Heart left ventricle (tissue), 13 donors: ENCODE data around the gene TBC1D10B.

Experiments used
- POLR2A ChIP-seq, 2 donors: fragments of 450-650 bp; IDR thresholded peaks; one replicate each; pipeline ENCODE4 v1.6.1; 2017; ENCODE audit warnings: antibody characterized with exemption in 2 of 2, mild to moderate bottlenecking in 2 of 2, moderate library complexity in 2 of 2
- TF ChIP-seq, protein P1 (sequence below), 12 donors: fragments of 200-600 bp; sonication (generic) in 4 of 12; IDR thresholded peaks; one replicate each; pipeline versions ENCODE4 v1.5.0 to v1.8.0; 2018 to 2022; ENCODE audit warnings: antibody characterized with exemption in 12 of 12, mild to moderate bottlenecking in 5 of 12
- donor health status: ischemic (EF 13 %, LVEDD 7.1; RV severe dilation, severe dysfunction).
- donor health status: DM: no; HTN: yes; CAD: no.
- donor health status: DM: no; HTN: no; CAD: no.
- donor health status: ischemic (EF 25% LVEDD 6.9; RV normal size, moderate dysfunction).
- donor health status: ischemic (EF 25% LVEDD 5.7; RV mildly dilated, moderate dysfunction).
- donor health status: ischemic (EF 35%, LVEDD 5.7; RV mildly dilated, moderate dysfunction).
- donor health status: nonischemic (EF 11% LVEDD 7.7; RV severe dilation, severe dysfunction).
- donor health status: DM: yes; HTN: yes; CAD: no.
- donor health status: PGD.
- donor health status: ischemic (EF 29% LVEDD 5.4; RV normal size, mild dysfunction).
- donor health status: nonischemic (EF 23%, LVEDD 6.1; RV moderate dilation, normal function).

DNA sequence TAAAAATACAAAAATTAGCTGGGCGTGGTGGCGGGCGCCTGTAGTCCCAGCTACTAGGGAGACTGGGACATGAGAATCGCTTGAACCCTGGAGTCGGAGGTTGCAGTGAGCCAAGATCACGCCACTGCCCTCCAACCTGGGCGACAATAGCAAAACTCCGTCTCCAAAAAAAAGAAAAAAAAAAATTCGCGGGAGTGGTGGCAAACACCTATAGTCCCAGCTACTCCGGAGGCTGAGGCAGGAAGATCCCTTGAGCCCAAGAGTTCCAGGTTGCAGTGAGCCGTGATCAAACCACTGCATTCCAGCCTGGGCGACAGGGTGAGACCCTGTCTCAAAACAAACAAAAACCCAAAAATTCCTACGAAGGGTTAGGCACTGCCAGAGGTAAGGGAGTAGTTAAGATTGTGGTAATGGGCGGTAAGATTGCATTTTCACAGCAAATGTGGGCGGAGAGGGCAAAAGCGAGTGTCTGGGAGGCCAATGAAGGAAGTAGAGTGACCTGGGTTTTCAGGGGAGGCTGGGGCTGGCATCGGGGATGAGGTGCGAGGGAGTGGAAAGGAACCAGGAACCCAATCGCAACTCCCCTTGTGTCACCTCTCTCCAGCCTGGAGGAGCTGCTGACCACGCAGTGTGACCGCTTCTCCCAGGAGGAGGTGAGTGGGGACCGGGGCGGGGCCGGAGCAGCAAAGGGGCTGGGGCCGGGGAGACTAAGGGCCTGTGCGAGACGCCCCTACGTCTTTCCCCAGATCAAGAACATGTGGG lies 6.9 kb upstream of the TBC1D10B start:
- TF ChIP-seq, protein P1, sequence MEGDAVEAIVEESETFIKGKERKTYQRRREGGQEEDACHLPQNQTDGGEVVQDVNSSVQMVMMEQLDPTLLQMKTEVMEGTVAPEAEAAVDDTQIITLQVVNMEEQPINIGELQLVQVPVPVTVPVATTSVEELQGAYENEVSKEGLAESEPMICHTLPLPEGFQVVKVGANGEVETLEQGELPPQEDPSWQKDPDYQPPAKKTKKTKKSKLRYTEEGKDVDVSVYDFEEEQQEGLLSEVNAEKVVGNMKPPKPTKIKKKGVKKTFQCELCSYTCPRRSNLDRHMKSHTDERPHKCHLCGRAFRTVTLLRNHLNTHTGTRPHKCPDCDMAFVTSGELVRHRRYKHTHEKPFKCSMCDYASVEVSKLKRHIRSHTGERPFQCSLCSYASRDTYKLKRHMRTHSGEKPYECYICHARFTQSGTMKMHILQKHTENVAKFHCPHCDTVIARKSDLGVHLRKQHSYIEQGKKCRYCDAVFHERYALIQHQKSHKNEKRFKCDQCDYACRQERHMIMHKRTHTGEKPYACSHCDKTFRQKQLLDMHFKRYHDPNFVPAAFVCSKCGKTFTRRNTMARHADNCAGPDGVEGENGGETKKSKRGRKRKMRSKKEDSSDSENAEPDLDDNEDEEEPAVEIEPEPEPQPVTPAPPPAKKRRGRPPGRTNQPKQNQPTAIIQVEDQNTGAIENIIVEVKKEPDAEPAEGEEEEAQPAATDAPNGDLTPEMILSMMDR (IDR thresholded peaks at IDR 0.05), result no peak
- no peak for TF ChIP-seq POLR2A (IDR thresholded peaks at IDR 0.05)
